Activated naive CD4-positive, alpha-beta T cell treated with anti-CD3 and anti-CD28 coated beads, Interleukin-2, amount 50 U/mL, for 24 hours (primary cell): ENCODE measurements around the gene SMIM34.
"Not testable (repeated sequence)": the region's sequence is repeated elsewhere in the genome, so short reads cannot be mapped to it uniquely, and the experiment has no call there.

Experiments
- H3K27ac Mint-ChIP-seq: one replicate; pipeline ENCODE4 v1.8.0; 2021; ENCODE audit warnings: mild to moderate bottlenecking, mixed read lengths
- H3K27me3 Mint-ChIP-seq: one replicate; pipeline ENCODE4 v1.8.0; 2021; ENCODE audit warnings: mixed read lengths
- H3K36me3 Mint-ChIP-seq: one replicate; pipeline ENCODE4 v1.8.0; 2021; ENCODE audit warnings: mixed read lengths
- H3K4me1 Mint-ChIP-seq: one replicate; pipeline ENCODE4 v1.8.0; 2021; ENCODE audit warnings: mixed read lengths
- H3K4me3 Mint-ChIP-seq: one replicate; pipeline ENCODE4 v1.8.0; 2021; ENCODE audit warnings: mild to moderate bottlenecking, mixed read lengths
- H3K9me3 Mint-ChIP-seq: one replicate; pipeline ENCODE4 v1.8.0; 2021; ENCODE audit warnings: mixed read lengths

Gene SMIM34

DNA sequence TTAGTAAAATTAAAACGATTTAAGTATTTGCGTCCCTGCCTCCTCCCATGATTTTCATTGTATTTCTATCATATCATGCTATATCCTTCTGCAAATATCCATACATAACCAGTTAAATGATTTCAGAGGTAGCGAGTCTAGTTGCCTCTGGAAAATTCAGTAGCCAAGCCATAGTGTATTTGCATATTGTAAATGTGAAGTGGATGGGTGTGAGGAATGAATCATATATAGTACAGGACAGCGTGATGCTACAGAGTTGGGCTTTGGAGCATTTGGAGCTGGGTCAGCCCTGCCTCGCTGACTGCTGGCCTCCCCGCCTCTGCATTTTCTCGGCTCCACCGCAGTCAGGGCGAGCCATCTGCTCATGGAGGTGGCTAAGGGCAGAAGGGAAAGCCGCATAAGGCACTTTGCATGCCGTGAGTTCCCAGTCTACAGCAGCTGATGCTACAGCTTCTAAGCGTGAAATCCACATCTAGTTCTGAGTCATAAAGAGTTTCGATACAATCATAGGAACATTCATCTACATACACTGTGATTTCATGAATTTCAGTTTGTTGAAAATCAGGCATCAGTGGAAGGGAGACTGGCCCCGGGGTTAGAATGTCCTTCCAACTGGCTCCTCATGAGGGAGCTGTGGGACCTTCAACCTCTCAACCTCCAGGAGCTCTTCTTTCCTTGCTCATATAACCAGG, 39.9 kb downstream of the SMIM34 start:
- H3K36me3 Mint-ChIP-seq, H3K27me3 Mint-ChIP-seq, H3K4me1 Mint-ChIP-seq, H3K4me3 Mint-ChIP-seq, H3K9me3 Mint-ChIP-seq, H3K27ac Mint-ChIP-seq: not testable (repeated sequence)

DNA sequence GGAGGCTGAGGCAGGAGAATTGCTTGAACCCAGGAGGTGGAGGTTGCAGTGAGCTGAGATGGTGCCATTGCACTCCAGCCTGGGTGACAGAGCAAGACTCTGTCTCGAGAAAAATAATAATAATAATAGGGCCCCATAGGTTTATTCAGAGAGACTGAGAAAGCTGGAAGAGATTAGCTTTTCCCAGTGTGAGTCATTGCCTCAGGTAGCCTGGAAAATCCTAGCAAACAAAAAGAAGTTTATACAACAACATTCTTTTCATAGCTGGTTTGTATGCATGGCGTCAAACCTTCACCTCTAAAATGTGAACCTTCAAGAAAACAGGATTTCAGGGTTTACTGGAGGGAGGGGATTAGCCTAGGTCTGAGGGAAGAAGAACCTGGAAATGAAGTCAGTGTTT, 40.6 kb downstream of the SMIM34 start:
- H3K9me3 Mint-ChIP-seq, H3K36me3 Mint-ChIP-seq, H3K27me3 Mint-ChIP-seq, H3K4me3 Mint-ChIP-seq, H3K27ac Mint-ChIP-seq, H3K4me1 Mint-ChIP-seq: not testable (repeated sequence)

DNA sequence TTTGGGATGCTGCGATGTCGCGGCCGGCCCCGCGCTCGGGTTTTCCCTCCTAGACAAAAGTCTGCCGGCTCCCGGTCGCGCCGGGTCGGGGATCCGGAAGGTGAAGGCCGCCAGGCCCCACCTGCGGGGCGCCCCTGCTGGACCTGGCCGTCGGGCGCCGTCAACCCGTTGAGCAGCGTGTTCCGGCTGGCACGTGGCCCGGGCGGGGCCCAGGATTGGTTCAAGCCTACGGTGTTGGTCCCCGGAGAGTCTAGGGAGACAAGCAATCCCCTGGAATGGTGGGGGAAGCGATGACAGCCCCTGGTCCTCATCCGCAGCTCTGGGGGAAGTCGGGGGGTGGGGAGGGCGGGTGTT, 48.2 kb downstream of the SMIM34 start:
- not testable (repeated sequence) for H3K27me3 Mint-ChIP-seq, H3K9me3 Mint-ChIP-seq

DNA sequence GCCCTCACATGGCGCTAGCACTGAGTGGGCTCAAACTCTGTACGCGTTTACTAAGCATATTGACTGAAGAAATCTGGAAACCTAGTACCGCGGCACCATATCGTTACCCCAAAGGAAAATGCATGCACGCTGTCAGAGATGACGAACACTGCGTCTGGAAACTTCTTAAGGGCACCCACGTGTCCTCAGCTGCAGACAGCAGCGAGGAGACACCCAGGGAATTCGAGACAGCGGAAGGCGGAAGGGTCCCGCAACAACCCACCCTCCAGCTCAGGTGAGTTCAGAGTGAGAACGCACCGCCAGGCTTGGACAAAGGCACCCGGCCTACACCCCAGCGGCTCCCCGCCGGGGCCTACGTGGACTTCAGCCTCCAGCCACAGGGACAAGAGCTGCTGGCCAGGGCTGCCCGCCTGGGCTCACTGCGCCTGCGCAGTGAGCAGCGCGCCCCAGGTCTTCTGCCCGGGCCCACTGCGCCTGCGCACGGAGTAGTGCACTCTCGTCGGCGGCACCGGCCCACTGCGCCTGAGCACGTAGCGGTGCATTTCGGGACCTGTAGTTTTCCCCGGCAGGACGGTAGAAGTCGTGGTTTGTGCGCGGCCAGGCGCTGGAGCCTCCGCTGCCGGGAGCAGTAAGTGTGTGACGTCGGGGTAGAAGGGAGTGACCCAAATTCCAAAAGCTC, 48.7 kb downstream of the SMIM34 start, which contains the start of gene SMIM11:
SMIM11 (plus strand) TSS at position 568 of the 679 bp plus-strand sequence. CDS start 3,998 bp downstream, outside the sequence.
- not testable (repeated sequence) for H3K27me3 Mint-ChIP-seq, H3K27ac Mint-ChIP-seq, H3K36me3 Mint-ChIP-seq, H3K9me3 Mint-ChIP-seq, H3K4me1 Mint-ChIP-seq, H3K4me3 Mint-ChIP-seq

More for the DNA sequence above, 48.2 kb downstream of the SMIM34 start:
- H3K27ac Mint-ChIP-seq, H3K4me1 Mint-ChIP-seq, H3K36me3 Mint-ChIP-seq, H3K4me3 Mint-ChIP-seq: not testable (repeated sequence)

DNA sequence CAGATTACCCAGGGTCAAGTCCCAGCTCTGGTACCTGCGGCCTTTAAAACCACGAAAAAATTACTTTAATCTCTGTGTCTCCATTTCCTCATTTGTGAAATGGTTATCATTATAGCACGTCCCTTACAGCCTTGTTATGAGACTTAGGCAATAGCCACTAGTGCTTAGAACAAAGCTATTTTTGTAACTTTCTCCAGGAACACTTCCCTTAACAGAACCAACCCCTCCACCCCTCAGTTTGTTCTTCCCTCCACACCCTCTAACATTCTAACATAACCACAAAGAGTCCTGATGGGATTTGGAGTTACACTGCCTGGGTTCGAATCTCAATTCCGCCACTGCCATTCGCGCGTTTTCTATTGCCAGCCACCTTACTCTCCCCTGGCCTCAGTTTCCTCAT, 49.3 kb downstream of the SMIM34 start:
- not testable (repeated sequence) for H3K27ac Mint-ChIP-seq, H3K9me3 Mint-ChIP-seq, H3K4me1 Mint-ChIP-seq, H3K4me3 Mint-ChIP-seq, H3K36me3 Mint-ChIP-seq, H3K27me3 Mint-ChIP-seq

DNA sequence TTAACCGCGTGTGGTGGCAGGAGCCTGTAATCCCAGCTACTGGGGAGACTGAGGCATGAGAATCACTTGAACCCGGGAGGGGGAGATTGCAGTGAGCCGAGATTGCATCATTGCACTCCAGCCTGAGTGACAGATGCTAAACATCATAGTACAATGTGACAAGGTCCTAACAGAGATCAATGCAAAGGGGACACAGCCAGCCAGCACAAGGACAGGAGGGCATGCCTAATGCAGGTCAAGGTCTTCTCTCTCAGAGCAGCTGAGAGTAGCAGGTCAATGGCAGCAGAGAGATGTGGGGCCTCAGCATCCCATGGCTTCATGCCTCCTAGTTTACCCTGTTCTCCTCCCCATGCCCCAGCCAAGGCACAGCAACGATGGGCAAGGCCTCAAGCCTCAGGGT, 51.4 kb downstream of the SMIM34 start:
- Mint-ChIP-seq H3K4me1 (no peaks in the 10 kb centered on the region), H3K9me3 (no peaks in the 10 kb centered on the region), H3K4me3 (no peak overlapping the region), H3K36me3 (no peaks in the 10 kb centered on the region), H3K27me3 (peaks cover 5% of the 10 kb centered on the region), H3K27ac (no peak overlapping the region)

DNA sequence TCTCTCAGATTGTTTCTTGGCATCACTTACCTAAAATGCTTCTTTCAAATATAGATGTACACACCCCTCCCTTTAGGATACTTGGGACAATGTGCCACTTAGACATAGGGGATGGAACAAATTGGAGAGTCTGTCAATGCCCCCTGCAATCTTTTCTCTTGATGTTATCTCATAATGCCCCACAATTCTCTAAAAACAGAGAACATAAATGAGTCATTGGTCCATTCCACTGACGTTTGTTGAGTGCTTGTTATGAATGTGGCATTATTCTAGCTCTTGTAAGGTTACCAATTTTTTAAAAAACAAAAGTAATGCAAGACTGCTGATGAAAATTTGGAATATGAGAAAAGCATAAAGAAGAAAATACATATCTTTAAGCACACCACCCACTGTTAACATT, 54.0 kb downstream of the SMIM34 start:
- Mint-ChIP-seq H3K27me3 (peaks cover 5% of the 10 kb centered on the region), H3K4me3 (no peak overlapping the region), H3K27ac (no peak overlapping the region), H3K4me1 (no peaks in the 10 kb centered on the region), H3K36me3 (no peaks in the 10 kb centered on the region), H3K9me3 (no peaks in the 10 kb centered on the region)
